NOMO-1 treated with dmso at 0.1 percent for 144 hours (cell line): ENCODE results near the gene CAPN3.
A peak's percentile ranks its signal among the peaks of the same experiment; 100 is the strongest.
"Not testable (repeated sequence)": the region's sequence is repeated elsewhere in the genome, so short reads cannot be mapped to it uniquely, and the experiment has no call there.

Experiments
- DNase-seq: peaks from one replicate; lab custom pipeline; 2025; ENCODE audit not compliant: unreplicated experiment; lab: John Stamatoyannopoulos, UW

The CAPN3 gene

DNA sequence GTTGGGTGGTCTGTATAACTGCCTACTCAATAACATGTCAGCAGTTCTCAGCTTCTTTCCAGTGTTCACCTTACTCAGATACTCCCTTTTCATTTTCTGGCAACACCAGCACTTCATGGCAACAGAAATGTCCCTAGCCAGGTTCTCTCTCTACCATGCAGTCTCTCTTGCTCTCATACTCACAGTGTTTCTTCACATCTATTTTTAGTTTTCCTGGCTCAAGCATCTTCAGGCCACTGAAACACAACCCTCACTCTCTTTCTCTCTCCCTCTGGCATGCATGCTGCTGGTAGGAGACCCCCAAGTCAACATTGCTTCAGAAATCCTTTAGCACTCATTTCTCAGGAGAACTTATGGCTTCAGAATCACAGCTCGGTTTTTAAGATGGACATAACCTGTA lies at the start of gene CAPN3:
Gene CAPN3, plus strand, starts transcription at position 253 of the 400 bp plus-strand sequence. CDS start 305 bp downstream, outside the sequence.
- no peak for DNase-seq

DNA sequence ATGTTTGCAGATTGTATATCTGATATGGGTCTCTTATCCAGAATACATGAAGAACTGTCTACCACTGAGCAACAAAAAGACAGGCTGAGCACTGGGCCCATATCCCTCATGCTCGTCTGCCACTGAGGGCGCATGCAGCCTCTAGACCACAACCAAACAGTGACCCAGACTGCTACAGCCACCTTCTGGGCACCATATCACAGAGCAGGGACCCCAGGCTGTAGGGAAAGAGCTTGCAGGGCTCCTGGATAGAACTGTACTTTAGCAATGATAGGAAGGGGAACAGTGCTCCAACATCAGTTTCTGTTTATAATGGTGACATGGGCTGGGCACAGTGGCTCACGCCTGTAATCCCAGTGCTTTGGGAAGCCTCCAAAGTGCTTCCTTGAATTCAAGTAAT lies 45.8 kb upstream of the CAPN3 start:
- no peak for DNase-seq

DNA sequence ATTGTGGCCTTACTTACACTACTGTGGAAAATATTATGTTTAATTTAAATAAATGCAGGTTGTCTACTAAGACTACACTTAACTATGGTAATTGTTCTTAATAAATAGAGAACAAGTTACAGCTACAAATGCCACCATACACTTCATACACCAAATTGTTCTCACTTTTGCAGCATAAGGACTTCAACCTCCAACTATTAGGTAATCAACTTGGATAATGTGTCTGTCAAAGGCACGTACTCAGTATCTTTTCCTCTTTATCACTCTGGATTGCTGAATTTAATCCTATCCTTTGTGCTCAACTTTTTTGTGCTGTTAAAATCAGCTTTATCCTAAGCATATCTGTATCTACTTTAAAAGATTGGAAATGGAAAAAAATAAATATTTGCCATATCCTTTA lies 44.5 kb upstream of the CAPN3 start:
- DNase-seq, result no peak

DNA sequence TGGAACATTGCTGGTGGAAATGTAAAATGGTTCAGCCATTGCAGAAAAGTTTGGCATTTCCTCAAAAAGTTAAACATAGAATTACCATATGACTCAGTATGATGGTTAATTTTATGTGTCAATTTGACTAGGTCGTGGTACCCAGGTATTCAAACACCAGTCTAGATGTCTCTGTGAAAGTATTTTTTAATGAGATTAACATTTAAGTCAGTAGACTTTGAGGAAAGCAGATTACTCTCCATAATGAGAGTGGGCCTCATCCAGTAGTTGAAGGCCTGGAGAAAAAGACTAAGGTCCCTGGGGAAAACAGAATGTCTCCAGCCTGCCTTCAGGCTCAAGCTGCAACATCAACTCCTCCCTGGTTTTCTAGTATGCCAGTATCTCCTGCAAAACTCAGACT lies 43.8 kb upstream of the CAPN3 start:
- no peak for DNase-seq

DNA sequence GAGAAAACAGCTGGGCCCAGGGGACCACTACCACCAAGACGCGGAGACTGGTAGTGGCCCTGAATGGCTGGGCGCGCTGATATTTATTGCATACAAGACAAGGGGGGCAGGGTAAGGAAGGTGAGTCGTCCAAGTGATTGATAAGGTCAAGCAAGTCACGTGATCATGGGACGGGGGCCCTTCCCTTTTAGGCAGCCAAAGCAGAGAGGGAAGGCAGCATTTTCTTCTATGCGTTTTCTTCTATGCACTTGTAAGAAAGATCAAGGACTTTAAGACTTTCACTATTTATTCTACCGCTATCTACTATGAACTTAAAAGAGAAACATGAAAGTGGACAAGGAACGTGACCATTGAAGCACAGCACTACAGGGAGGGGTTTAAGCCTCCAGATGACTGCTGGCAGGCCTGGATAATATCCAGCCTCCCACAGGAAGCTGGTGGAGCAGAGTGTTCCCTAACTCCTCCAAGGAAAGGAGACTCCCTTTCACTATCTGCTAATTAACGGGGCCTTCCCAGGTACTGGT lies 43.0 kb upstream of the CAPN3 start:
- not testable (repeated sequence) for DNase-seq

DNA sequence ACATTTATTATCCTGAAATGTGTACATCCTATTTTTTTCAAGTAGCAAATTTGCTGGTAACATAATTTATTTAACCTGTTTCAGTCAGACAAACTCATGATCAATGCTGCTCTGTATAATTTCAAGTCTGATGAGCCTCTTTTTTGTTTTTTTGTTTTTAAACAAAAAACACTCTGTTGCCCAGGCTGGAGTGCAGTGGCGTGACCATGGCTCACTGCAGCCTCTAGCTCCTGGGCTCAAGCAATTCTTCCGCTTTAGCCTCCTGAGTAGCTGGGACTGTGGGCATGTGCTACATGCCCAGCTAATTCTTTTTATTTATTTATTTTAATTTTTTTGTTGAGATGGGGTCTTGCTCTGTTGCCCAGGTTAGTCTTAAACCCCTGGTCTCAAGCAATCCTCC lies 40.1 kb upstream of the CAPN3 start:
- no peak for DNase-seq

DNA sequence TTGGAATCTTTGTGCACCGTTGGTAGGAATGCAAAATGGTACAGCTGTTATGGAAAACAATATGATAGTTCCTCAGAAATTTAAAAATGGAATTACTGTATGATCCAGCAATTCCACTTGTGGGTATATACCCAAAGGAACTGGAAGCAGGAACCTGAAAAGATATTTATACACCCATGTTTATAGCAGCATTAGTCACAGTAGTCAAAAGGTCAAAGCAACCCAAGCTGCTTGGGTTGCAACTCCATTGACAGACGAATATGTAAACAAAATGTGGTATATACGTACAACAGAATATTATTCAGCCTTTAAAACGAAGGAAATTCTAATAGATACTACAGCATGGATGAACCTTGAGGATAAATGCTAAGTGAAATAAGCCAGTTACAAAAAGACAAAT lies 35.0 kb upstream of the CAPN3 start:
- DNase-seq, result no peak

DNA sequence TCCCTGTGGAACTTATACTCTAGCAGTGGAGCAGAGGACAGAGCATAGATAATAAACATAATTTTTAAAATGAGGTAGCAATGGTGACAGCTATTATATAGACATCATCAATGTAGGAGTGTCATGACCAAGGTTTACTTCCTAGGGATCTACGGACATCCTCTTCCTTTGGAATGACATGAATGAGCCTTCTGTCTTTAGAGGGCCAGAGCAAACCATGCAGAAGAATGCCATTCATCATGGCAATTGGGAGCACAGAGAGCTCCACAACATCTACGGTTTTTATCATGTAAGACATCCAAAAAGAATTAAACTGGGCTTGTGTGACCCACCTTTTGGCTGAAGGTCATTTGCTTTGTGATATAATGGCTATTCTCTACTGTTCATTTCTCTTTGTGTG lies 30.1 kb upstream of the CAPN3 start:
- no peak for DNase-seq

DNA sequence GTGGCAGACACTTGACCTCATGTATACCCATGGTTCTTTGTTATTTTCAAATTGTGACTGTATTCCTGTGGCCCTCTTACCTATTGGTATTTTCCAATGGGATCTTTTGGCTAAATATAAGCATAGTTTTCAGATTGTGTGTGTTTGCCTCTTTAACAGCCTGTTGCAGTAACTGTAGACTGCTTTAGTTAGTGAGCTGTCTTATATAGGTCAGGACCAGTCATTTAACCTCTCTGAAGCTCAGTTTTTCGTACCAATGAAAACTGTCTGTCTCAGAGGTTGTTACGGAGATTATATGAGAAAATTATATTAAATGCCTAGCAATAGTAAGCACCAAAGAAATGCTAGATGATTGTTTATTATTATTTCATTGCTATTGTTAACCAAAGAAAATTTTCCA lies 29.3 kb upstream of the CAPN3 start:
- no peak for DNase-seq

DNA sequence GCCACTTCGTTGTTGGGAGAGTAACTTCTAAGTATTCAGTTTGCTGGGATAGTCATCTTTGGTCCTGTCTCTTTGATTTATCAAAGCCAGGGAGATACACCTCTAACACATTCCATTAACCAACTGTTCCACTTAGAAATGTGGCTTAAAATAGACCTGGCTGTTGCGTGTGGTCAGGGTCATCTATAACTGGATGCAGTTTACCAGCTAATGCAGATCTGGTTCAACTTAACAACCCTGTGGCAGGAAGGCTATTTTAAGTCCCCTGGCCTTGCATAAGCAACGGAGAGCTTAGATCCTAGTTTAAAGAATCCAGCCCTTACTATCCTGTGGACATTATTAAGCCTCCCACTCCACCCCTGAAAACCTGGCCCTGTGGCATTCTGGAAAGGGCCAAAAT lies 28.1 kb upstream of the CAPN3 start:
- peak; percentile 77 for DNase-seq

DNA sequence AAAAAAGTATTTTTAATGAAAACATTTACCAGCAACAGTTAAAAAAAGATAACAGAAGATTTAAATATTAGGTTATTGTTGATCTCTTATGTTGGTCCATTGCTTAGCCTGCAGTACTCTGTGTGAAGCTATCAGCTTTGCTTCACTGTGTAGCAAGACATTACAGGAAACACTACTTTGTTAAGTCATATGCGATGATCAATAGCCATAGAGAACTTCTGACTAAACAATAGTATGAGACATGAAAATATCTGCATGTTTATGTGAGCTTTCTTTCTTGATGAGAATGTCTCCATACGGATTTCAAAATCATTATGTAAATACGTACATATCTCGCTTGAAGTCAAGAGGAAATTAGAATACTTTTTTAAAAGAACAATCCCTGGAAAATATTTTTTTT lies 27.0 kb upstream of the CAPN3 start:
- DNase-seq, result no peak

DNA sequence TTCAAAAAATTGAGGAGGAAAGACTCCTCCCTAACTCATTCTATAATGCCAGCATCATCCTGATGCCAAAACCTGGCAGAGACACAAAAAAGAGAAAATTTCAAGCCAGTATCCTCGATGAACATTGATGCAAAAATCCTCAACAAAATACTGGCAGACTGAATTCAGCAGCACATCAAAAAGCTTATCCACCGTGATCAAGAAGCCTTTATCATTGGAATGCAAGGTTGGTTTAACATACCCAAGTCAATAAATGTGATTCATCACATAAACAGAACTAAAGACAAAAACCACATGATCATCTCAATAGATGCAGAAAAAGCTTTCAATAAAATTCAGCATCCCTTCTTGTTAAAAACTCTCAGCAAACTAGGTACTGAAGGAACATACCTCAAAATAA lies 24.2 kb upstream of the CAPN3 start:
- no peak for DNase-seq

DNA sequence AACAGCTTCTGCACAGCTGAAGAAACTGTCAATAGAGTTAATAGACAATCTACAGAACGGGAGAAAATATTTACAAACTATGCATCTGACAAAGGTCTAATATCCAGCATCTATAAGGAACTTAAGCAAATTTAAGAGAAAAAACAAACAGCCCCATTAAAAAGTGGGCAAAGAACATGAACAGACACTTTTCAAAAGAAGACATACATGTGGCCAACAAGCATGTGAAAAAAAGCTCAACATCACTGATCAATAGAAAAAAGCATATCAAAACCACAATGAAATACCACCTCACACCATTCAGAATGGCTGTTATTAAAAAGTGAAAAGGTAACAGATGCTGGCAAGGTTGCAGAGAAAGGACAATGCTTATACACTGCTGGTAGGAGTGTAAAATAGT lies 22.7 kb upstream of the CAPN3 start:
- DNase-seq, result not testable (repeated sequence)

DNA sequence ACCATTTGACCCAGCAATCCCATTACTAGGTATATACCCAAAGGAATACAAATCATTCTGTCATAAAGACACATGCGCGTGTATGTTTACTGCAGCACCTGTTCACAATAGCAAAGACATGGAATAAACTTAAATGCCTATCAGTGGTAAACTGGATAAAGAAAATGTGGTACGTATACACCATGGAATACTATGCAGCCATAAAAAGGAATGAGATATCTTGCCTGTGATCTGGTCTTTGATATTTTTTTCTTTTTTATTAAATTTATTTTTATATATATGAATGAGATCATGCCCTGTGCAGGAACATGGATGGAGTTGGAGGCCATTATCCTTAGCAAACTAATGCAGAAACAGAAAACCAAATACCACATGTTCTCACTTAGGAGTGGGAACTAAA lies 22.2 kb upstream of the CAPN3 start:
- DNase-seq, result not testable (repeated sequence)

DNA sequence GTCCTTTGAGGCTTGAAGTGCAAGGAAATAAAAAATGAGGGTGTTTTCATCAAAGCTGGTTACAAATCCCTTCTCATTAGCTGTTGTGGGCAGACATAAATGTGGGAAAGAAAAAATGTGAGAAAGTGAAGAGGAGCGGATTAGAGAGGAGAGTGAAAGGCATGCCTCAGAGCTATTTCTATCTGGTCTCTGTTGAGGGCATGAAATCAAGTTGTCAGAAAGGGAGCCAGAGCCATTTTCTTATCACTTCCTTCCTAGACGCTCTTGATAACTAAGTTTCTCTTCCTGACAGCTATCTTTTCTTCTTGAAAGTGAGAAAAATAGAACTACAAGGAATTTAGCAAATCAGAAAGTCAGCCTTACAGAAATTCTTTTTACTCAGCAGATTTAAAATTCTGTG lies 20.8 kb upstream of the CAPN3 start:
- no peak for DNase-seq

DNA sequence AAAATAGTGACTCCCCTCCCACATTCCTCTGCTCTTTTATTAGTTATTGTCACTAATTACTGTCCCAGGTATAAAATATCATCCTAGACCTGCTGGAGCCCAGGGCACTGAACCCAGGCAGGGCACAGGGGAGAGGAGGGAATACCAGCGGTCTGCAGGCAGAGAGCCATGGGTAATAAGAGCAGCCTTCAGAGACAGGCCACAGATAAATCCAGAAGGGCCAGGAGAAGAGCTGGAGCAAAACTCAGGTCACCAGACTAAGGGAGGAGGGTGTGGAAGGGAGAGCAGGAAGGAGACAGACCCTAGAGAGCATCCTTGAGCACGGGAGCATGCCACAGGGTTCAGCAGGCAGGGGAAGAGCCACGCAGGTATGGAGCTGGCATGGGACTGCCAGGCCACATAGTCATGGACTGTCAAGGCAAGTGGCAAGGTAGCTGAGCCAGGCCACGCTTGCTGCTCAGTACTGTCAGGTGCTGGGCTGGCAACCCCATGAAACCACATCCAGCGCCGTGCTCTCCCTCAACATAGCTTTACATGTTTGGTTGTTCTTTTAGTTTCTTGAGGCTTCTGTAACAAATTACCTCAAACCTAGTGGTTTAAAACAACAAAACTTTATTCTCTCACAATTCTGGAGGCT lies 15.6 kb upstream of the CAPN3 start:
- no peak for DNase-seq

DNA sequence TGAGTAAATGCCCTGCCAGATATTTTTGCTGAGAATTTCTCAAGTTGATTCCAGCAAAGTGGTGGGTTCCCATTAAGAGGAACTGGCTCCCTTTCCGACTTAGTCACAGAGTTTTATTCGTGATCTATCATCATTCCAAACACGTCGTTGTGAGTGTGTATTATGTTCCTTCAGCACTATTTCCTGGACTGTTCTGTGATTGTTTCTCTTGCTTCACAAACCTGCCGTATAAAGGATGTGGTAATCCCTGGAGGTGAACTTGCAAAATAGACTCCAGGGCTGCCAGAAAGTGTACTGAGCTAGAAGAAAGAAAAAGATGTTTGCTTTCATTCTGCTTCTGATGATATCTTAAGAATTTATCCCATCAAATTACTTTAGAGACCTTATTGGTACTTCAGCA lies 14.5 kb upstream of the CAPN3 start:
- DNase-seq, result peak; percentile 10

DNA sequence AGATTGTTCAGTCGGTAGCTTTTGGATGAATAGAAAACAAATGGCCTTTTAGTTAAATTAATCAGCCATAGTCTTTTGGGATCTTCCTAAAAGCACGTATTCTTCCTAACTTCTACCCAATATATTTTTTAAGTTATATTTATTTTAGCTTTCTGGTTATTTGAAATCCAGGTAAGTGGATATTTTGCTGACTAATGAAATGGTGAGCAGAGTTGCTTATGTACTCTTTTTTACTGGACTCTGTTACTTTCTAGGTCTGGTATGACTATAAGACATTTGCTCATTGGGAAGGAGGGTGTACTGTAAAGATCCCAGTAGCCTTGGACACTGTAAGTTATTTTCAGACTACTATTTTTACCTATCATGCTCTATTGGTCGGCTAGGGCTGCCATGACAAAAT lies 13.8 kb upstream of the CAPN3 start:
- DNase-seq, result no peak

DNA sequence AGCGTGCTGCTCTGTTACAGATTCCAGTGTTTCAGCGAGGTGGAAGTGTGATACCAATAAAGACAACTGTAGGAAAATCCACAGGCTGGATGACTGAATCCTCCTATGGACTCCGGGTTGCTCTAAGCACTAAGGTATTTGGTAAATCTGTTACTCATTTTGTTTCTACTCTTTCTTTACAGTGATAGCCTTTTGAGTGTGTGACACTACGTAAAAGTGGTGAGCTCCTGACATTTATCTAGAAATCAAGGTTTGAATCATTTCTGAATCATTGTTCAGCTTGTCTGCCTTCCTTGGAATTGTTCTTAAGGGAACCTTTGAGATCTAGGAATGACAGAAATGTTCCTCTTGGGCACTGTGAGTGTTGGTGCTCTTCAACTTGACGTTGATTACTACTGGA lies 11.2 kb upstream of the CAPN3 start:
- no peak for DNase-seq

DNA sequence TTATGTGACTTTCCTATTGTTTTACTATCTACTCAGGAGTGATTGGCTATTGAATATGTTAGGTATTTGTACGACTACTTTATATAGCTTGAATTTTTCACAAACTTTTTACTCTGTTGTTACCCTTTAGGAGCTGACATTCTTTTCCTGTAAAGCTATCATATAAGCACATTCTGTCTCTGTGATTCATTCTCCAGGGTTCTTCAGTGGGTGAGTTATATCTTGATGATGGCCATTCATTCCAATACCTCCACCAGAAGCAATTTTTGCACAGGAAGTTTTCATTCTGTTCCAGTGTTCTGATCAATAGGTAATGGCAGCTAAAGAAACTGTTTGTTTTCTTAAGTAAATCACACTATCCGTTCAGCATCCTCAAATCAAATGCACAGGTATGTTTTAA lies 10.1 kb upstream of the CAPN3 start:
- no peak for DNase-seq

DNA sequence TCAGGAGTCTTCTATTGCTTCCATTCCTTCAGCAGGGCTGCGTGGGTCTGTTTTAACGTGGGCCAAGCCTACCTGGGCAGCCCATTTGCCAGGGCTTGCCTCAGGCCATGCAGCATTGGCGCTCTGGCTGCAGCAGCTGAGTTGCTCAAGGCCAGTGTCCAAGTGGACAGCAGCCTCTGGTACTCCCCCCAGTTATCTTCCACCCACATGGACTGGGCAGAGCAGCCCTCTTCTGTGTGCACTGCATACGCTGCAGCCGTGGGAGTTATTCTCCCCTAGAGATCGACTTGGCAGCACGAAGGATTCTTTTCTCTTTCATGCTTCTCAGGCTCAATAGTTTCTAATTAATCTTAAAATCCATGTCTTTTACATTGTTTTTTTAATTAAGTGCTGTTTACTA lies 6.9 kb upstream of the CAPN3 start:
- no peak for DNase-seq

DNA sequence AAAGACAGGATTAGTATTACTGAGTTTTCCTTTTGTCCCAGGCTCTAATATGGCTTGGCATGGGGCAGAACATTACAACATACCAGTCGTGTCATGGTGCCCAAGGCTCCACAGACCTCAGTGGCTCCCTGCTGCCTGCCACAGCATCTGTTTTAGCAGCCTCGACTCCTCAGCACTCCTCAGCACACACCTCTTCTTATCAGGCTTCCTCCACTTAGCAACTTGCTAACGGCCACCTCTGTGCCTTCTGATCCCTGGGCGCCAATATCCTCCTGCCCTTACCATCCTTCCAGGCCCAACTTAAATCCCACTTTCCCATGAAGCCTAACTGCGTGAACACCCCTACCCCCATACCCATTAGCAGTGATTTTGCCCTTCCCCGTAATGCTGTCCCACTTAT lies 6.2 kb upstream of the CAPN3 start:
- no peak for DNase-seq

DNA sequence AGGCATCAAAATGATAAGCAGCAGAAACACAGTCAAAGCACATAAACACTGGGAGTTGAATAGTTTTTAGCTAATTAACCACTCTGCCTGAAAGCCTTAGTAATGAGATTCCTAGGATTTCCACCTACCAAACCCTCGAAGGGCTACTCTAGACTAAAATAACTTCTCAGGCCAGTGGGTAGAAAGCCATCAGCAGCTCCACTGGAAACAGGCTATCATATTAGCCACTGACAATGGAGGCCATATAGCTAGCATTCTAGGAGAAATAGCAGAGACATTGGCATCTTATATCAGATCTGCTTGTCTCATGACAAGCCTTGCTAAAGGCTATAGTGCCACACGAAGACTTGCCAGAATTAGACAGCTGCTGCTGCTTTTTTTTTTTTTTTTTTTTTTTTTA lies 4.5 kb upstream of the CAPN3 start:
- no peak for DNase-seq
